ENCODE results near the gene RAB25. TPM values are rescaled to one million over a fixed set of nuclear protein-coding genes. Genes with fewer than 3 reads are reported as not detected.

Gene RAB25
- total RNA-seq, 1 donor from 2014 or later, result not detected

DNA sequence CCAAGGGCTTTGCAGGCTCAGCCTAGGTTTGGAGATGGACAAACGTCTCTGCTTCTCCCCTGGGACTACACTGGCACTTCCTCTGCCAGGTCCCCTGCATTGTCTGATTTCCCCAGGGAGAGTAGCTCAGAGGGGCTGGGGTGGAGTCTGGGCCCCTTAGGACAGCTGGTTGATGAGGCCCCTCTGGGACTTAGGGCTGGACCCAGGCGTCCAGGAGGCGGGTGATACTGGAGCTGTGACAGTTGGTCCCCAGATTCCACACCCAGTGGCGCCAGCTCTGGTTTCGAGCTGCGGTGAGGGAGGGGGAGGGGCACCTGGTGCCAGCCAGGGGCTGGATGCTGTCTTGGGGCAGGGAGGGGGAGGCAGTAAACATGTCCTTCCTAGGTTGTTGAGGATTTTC, 28.7 kb downstream of the RAB25 start:
- Histone ChIP-seq H3K4me1 (peaks cover 23% of the 10 kb centered on the region), H3K27me3 (ENCODE audit: low read depth) (no peaks in the 10 kb centered on the region), H3K36me3 (no peaks in the 10 kb centered on the region), H3K9me3 (replicated peaks) (no peaks in the 10 kb centered on the region), H3K27ac (replicated peaks) (no peak overlapping the region), H3K4me3 (no peak overlapping the region)
- TF ChIP-seq, protein P1, sequence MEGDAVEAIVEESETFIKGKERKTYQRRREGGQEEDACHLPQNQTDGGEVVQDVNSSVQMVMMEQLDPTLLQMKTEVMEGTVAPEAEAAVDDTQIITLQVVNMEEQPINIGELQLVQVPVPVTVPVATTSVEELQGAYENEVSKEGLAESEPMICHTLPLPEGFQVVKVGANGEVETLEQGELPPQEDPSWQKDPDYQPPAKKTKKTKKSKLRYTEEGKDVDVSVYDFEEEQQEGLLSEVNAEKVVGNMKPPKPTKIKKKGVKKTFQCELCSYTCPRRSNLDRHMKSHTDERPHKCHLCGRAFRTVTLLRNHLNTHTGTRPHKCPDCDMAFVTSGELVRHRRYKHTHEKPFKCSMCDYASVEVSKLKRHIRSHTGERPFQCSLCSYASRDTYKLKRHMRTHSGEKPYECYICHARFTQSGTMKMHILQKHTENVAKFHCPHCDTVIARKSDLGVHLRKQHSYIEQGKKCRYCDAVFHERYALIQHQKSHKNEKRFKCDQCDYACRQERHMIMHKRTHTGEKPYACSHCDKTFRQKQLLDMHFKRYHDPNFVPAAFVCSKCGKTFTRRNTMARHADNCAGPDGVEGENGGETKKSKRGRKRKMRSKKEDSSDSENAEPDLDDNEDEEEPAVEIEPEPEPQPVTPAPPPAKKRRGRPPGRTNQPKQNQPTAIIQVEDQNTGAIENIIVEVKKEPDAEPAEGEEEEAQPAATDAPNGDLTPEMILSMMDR (IDR thresholded peaks at IDR 0.05; ENCODE audit: borderline replicate concordance), result no peak
- intact Hi-C loops (cut with micrococcal nuclease), result loop anchor here (5.0 kb wide), 1 partner anchor 138 kb away; no protein-coding TSS in a partner anchor
- DNase-seq, result no peak

DNA sequence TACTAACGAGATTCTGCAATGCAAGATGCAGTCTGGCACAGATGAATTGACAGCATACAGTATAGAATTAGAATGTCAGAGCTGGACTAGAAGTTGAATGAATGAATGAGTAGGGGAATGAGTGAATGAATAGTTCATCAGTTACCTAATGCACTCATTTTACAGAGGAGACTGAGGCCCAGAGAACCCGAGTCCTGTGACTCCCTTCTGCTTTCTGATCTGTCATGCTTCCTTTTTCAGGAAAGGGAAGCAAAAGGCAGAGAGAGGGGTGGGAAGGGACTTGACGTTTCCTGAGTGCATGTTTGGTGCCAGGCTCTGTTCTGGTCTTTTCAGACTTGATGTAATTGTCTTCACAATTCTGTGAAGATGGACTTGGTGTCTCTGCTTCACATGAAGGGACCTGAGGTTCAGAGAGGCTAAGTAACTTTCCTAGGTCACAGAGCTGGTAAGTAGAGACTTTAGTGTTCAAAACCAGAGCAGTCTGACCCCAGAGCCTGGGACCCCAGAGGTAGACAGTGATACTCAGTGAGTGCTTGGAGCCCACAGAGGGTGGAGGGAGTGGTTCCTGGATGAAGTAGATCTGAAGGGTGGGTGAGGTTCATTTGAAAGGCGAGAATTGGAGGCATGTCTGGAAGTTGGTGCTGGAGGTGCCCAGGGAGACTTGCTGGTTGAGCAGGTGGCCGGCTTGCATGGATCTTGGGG, 29.3 kb downstream of the RAB25 start:
- no peaks in the 10 kb centered on the region for H3K9me3 ChIP-seq (replicated peaks)
- no peak overlapping the region for H3K4me3 ChIP-seq
- no peaks in the 10 kb centered on the region for H3K36me3 ChIP-seq
- H3K27me3 ChIP-seq (ENCODE audit: low read depth), result no peaks in the 10 kb centered on the region
- DNase-seq, result no peak
- H3K27ac ChIP-seq (replicated peaks), result no peak overlapping the region
- intact Hi-C loops (cut with micrococcal nuclease), result loop anchor here (5.0 kb wide), 1 partner anchor 137 kb away; no protein-coding TSS in a partner anchor
- peaks cover 23% of the 10 kb centered on the region for H3K4me1 ChIP-seq
- TF ChIP-seq, protein P1 (IDR thresholded peaks at IDR 0.05; ENCODE audit: borderline replicate concordance), result no peak

DNA sequence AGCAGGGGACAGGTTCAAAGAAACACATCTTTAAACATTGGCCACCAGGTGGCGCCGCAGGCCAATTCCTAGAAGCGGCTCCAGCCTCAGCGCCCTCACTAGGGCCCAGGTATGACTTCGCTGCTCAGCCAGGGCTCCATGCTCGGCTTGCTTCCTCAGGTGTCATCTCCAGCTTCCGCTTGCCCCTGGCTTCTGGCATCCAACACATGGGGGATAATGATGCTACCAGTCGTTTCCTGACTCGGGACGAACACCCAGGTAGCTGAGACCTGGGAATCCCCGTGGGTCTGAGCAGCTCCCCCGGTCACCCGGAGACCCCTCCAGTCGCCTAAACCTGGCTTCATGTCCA, 29.9 kb downstream of the RAB25 start:
- H3K36me3 ChIP-seq, result no peaks in the 10 kb centered on the region
- intact Hi-C loops (cut with micrococcal nuclease), result loop anchor here (5.0 kb wide), 1 partner anchor 136 kb away; no protein-coding TSS in a partner anchor
- TF ChIP-seq, protein P1 (IDR thresholded peaks at IDR 0.05; ENCODE audit: borderline replicate concordance), result peak; percentile 87
- no peaks in the 10 kb centered on the region for H3K9me3 ChIP-seq (replicated peaks)
- no peak overlapping the region for H3K27ac ChIP-seq (replicated peaks)
- H3K4me3 ChIP-seq, result no peak overlapping the region
- peak; percentile 82 for DNase-seq
- H3K27me3 ChIP-seq (ENCODE audit: low read depth), result no peaks in the 10 kb centered on the region
- peaks cover 24% of the 10 kb centered on the region for H3K4me1 ChIP-seq

DNA sequence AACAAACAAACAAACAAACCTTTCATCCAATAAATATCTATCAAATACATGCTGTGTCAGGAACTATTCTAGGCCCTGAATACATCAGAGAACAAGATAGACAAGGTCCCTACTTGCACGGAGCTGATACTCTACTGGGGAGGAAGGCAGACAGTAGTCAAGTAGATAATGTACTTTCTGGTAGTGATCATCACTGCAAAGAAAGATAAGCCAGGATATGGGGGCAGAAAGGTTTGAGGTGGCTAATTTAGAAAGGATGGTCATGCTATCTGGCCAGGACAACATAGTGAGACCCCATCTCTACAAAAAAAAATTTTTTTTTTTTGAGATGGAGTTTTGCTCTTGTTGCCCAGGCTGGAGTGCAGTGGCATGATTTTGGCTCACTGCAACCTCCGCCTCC, 30.6 kb downstream of the RAB25 start:
- Histone ChIP-seq H3K27me3 (ENCODE audit: low read depth) (no peaks in the 10 kb centered on the region), H3K27ac (replicated peaks) (no peak overlapping the region), H3K4me3 (no peak overlapping the region), H3K36me3 (no peaks in the 10 kb centered on the region), H3K4me1 (peaks cover 25% of the 10 kb centered on the region), H3K9me3 (replicated peaks) (no peaks in the 10 kb centered on the region)
- intact Hi-C loops (cut with micrococcal nuclease), result loop anchor here (5.0 kb wide), 1 partner anchor 136 kb away; no protein-coding TSS in a partner anchor
- DNase-seq, result no peak
- TF ChIP-seq, protein P1 (IDR thresholded peaks at IDR 0.05; ENCODE audit: borderline replicate concordance), result no peak

DNA sequence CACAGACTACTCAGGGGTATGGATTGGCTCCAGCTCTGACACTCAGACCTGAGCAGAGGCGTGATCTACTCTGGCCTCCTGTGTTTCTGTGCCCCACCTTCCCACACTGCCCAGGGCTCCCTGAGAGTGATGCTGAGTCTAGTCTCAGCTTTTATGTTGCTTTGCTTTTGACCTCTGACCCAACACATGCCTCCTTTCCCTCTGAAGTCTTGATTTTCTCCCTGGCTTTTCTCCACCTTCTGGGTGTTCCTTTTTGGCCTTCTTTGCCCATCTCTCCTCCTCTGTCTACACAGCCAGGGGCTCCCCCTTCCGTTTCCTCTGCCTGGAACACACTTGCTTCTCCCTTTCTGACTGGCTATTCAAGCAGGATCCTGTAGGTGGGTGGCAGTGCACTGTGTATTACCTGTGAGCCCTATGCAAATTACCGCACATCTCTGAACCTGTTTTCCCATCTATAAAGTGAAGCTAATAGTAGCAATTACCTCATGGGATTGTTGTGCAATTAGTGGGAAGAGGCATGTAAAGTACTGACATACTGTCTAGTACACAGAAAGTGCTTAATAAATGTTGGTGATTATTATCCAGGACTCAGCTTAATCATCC, 35.0 kb downstream of the RAB25 start:
- Histone ChIP-seq H3K4me1 (peaks cover 33% of the 10 kb centered on the region), H3K27ac (replicated peaks) (peak overlapping the region; percentile 84), H3K4me3 (no peak overlapping the region), H3K9me3 (replicated peaks) (no peaks in the 10 kb centered on the region), H3K36me3 (no peaks in the 10 kb centered on the region), H3K27me3 (ENCODE audit: low read depth) (no peaks in the 10 kb centered on the region)
- no peak for DNase-seq
- TF ChIP-seq, protein P1 (IDR thresholded peaks at IDR 0.05; ENCODE audit: borderline replicate concordance), result no peak
- intact Hi-C loops (cut with micrococcal nuclease), result loop anchor here (2.0 kb wide), 1 partner anchor 35 kb away; no protein-coding TSS in a partner anchor
